Osteocyte (in vitro differentiated cells): ENCODE data around the gene ROBO3. TPM values are rescaled to one million over a fixed set of nuclear protein-coding genes. Genes with fewer than 3 reads are reported as not detected.

ENCODE experiments used
- DNase-seq: peaks from one replicate; pipeline ENCODE4 v3.0.0; 2021; ENCODE audit warnings: mixed read lengths; ENCODE audit not compliant: unreplicated experiment; ENCODE audit errors: extremely low spot score
- H3K27ac Mint-ChIP-seq: one replicate; pipeline ENCODE4 v1.8.0; 2021; ENCODE audit warnings: mild to moderate bottlenecking, mixed read lengths; ENCODE audit not compliant: unreplicated experiment
- H3K27me3 Mint-ChIP-seq: one replicate; pipeline ENCODE4 v1.8.0; 2021; ENCODE audit warnings: mixed read lengths; ENCODE audit not compliant: unreplicated experiment
- H3K36me3 Mint-ChIP-seq: one replicate; pipeline ENCODE4 v1.8.0; 2021; ENCODE audit warnings: mixed read lengths; ENCODE audit not compliant: unreplicated experiment
- H3K4me1 Mint-ChIP-seq: one replicate; pipeline ENCODE4 v1.8.0; 2021; ENCODE audit warnings: mixed read lengths; ENCODE audit not compliant: unreplicated experiment
- H3K4me3 Mint-ChIP-seq: one replicate; pipeline ENCODE4 v1.8.0; 2021; ENCODE audit warnings: mild to moderate bottlenecking, moderate library complexity, mixed read lengths; ENCODE audit not compliant: unreplicated experiment
- H3K9me3 Mint-ChIP-seq: one replicate; pipeline ENCODE4 v1.8.0; 2021; ENCODE audit warnings: mixed read lengths; ENCODE audit not compliant: unreplicated experiment
- total RNA-seq: library from RNA; stranded (reverse); gene quantifications from 2 replicates; pipeline ENCODE4 v1.2.1, GENCODE V29; 2021
- TF ChIP-seq, protein P1 (sequence below): fragments of 200-600 bp; sonication (generic); IDR thresholded peaks from 2 replicates; pipeline ENCODE4 v1.5.0; 2021; ENCODE audit warnings: antibody characterized with exemption, mild to moderate bottlenecking, moderate library complexity

Gene ROBO3
- total RNA-seq, 1 donor from 2014 or later, result 14.5 TPM

DNA sequence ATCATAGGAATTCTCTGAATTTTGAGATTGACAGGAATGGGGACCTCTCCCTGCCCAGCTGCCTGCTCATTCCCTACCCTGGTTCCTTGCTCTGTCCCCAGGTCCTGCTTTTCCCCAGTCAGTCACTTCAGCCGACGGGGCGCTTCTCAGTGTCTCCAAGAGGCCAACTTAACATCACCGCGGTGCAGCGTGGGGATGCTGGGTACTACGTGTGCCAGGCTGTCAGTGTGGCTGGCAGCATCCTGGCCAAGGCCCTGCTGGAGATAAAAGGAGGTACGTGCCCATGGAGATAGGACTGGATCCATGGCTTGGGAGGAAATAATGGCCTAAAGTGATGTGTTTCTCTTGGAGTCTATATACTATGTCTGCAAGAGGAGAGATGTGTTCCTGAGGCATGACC, 7.0 kb downstream of the ROBO3 start:
- Mint-ChIP-seq H3K9me3 (no peaks in the 10 kb centered on the region), H3K36me3 (no peaks in the 10 kb centered on the region), H3K4me1 (peaks cover 18% of the 10 kb centered on the region), H3K27me3 (peaks cover 67% of the 10 kb centered on the region), H3K27ac (no peak overlapping the region), H3K4me3 (no peak overlapping the region)
- peak; percentile 51 for DNase-seq
- TF ChIP-seq, protein P1, sequence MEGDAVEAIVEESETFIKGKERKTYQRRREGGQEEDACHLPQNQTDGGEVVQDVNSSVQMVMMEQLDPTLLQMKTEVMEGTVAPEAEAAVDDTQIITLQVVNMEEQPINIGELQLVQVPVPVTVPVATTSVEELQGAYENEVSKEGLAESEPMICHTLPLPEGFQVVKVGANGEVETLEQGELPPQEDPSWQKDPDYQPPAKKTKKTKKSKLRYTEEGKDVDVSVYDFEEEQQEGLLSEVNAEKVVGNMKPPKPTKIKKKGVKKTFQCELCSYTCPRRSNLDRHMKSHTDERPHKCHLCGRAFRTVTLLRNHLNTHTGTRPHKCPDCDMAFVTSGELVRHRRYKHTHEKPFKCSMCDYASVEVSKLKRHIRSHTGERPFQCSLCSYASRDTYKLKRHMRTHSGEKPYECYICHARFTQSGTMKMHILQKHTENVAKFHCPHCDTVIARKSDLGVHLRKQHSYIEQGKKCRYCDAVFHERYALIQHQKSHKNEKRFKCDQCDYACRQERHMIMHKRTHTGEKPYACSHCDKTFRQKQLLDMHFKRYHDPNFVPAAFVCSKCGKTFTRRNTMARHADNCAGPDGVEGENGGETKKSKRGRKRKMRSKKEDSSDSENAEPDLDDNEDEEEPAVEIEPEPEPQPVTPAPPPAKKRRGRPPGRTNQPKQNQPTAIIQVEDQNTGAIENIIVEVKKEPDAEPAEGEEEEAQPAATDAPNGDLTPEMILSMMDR, result no peak

DNA sequence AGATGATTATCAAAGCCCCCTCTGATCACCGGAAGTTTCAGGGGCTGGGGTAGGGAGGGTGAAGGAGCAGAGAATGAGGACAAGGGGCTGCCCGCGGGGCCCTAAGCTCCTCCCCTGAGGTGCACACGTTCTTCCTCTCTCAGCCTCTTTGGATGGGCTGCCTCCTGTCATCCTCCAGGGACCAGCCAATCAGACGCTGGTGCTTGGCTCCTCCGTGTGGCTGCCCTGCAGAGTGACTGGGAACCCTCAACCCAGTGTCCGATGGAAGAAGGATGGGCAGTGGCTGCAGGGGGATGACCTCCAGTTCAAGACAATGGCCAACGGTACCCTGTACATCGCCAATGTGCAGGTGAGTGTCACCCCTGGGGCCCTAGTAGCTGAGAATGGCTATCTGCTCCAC, 7.5 kb downstream of the ROBO3 start:
- DNase-seq, result peak; percentile 62
- H3K27me3 Mint-ChIP-seq, result peaks cover 63% of the 10 kb centered on the region
- no peaks in the 10 kb centered on the region for H3K9me3 Mint-ChIP-seq
- TF ChIP-seq, protein P1, result no peak
- no peak overlapping the region for H3K4me3 Mint-ChIP-seq
- H3K27ac Mint-ChIP-seq, result no peak overlapping the region
- H3K36me3 Mint-ChIP-seq, result no peaks in the 10 kb centered on the region
- peaks cover 18% of the 10 kb centered on the region for H3K4me1 Mint-ChIP-seq

DNA sequence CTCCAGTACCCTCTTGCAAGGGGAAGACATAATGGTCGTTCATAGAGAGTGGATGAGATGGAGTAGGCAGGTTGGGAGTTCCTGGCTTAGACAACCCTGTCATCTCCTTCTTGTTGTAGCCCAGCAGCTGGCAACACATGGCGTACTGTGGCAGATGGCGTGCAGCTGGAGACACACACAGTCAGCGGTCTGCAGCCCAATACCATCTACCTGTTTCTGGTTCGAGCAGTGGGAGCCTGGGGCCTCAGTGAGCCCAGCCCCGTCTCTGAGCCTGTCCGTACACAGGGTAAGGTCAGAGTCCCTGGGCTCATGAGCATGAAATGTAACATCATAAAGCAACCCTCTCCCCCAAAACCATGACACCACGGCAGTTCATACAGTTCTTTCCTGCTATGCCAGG, 8.7 kb downstream of the ROBO3 start:
- Mint-ChIP-seq H3K4me3 (no peak overlapping the region), H3K36me3 (no peaks in the 10 kb centered on the region), H3K4me1 (peaks cover 19% of the 10 kb centered on the region), H3K27me3 (peaks cover 50% of the 10 kb centered on the region), H3K27ac (no peak overlapping the region), H3K9me3 (no peaks in the 10 kb centered on the region)
- no peak for DNase-seq
- TF ChIP-seq, protein P1, result no peak

DNA sequence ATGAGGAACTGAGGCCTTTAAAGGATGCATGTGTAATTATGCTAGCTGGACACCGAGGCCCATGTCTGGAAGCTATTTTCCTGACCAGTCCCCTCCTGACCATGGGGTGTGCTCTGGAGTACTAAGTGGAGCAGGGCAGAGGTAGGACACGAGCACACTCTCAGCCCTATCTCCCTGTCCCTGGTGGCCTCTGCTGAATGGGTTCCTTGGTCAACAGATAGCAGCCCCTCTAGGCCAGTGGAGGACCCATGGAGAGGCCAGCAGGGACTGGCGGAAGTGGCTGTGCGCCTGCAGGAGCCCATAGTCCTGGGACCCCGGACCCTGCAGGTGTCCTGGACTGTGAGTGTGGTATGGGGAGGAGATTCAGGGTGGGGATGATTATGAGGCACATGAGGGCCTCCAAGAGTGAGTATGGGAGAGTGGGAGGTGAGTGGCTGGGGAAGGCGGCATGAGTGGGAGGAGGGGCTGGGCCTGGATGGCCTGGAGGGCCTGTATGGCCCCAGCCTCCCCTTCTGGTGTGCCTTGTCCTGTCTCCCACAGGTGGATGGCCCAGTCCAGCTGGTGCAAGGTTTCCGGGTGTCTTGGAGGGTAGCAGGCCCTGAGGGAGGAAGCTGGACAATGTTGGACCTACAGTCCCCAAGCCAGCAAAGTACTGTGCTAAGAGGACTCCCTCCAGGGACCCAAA, 9.5 kb downstream of the ROBO3 start:
- TF ChIP-seq, protein P1, result no peak
- DNase-seq, result no peak
- H3K4me3 Mint-ChIP-seq, result no peak overlapping the region
- H3K9me3 Mint-ChIP-seq, result no peaks in the 10 kb centered on the region
- no peaks in the 10 kb centered on the region for H3K36me3 Mint-ChIP-seq
- peaks cover 17% of the 10 kb centered on the region for H3K4me1 Mint-ChIP-seq
- H3K27me3 Mint-ChIP-seq, result peaks cover 43% of the 10 kb centered on the region
- no peak overlapping the region for H3K27ac Mint-ChIP-seq

DNA sequence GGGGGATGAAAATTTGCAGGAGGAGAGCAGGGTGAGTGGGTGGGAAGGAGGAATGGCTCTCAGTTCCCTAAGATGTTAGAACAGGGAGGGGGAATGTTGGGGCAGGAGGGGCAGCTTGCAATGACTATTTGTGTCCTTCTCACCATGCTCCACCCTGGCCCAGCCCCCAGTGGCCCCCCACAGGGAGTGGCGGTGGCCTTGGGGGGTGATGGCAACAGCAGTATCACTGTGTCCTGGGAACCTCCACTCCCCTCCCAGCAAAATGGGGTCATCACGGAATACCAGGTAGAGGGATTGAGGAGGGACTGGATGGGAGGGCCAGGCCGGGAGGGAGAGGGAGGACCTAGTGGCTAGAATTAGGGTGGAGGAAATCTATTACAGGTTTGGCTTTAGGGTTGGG, 10.2 kb downstream of the ROBO3 start:
- Mint-ChIP-seq H3K27me3 (peaks cover 36% of the 10 kb centered on the region), H3K36me3 (no peaks in the 10 kb centered on the region), H3K4me1 (peaks cover 17% of the 10 kb centered on the region), H3K27ac (peak overlapping the region; percentile 56), H3K9me3 (no peaks in the 10 kb centered on the region), H3K4me3 (peak overlapping the region; percentile 85)
- no peak for DNase-seq
- TF ChIP-seq, protein P1, result no peak
